HCT116 (cell line): ENCODE measurements around the gene OCA2. TPM values are rescaled to one million over a fixed set of nuclear protein-coding genes. Genes with fewer than 3 reads are reported as not detected.

Source experiments
- ATAC-seq: fragments of 200-7000 bp; cut with Tn5 transposase; 2 replicates; pipeline ENCODE4 v1.9.1; 2020; ENCODE audit warnings: mild to moderate bottlenecking, moderate library complexity
- BruUV-seq: library from RNA; stranded (reverse); fragments of 400-500 nt; replicated peaks from 2 replicates; lab custom pipeline; 2021; lab: Mats Ljungman, UMichigan
- CTCF ChIA-PET: fragments of 300-600 bp; sonication (Branson Sonifier 250); formaldehyde crosslinking; loops from one replicate; lab custom pipeline; 2021; ENCODE audit warnings: antibody characterized with exemption; lab: Charles Lee
- POLR2A ChIA-PET: fragments of 300-600, 350-600 bp; sonication (Branson Sonifier 250); formaldehyde crosslinking; loops from one replicate; lab custom pipeline; 2021; ENCODE audit warnings: antibody characterized with exemption; lab: Charles Lee
- RAD21 ChIA-PET, 2 experiments: fragments of 300-600 bp; sonication (Branson Sonifier 250); formaldehyde crosslinking; loops; one replicate each; lab custom pipeline; 2023; ENCODE audit warnings: low total read pairs in 2 of 2; ENCODE audit not compliant: uncharacterized antibody in 2 of 2, unreplicated experiment in 2 of 2, low non-redundant PET in 1 of 2; lab: Charles Lee
- DNase-seq: peaks from one replicate; pipeline ENCODE4 v3.0.0-alpha.2; 2010; ENCODE audit warnings: low read depth, low spot score
- H2AFZ ChIP-seq: fragments of 200-600 bp; shearing (Covaris generic), sonication (generic); 2 replicates; pipeline ENCODE4 v1.6.1; 2017; ENCODE audit warnings: low read depth, mixed run types, mixed read lengths, antibody characterized with exemption, low read length; ENCODE audit not compliant: poor library complexity, severe bottlenecking
- H3K27ac ChIP-seq: 2 replicates; pipeline ENCODE4 v1.5.1; 2012; ENCODE audit warnings: low read depth, low read length
- H3K27me3 ChIP-seq: fragments of 200-600 bp; sonication (generic); 2 replicates; pipeline ENCODE4 v1.6.1; 2016; ENCODE audit warnings: mixed run types, low read length, mixed read lengths; ENCODE audit not compliant: insufficient read depth
- H3K36me3 ChIP-seq, 2 experiments: fragments of 200-500 bp in 1 of 2; fragments of 200-600 bp in 1 of 2; sonication (Bioruptor generic) in 1 of 2; sonication (generic) in 1 of 2; 2 replicates each; pipeline versions ENCODE4 v1.5.1 to v1.6.1; 2014 to 2016; ENCODE audit warnings: low read length in 2 of 2, inconsistent platforms in 1 of 2, mixed read lengths in 1 of 2, mixed run types in 1 of 2; ENCODE audit not compliant: insufficient read depth in 2 of 2, control insufficient read depth in 1 of 2
- H3K4me1 ChIP-seq, 2 experiments: fragments of 200-600 bp in 1 of 2; sonication (generic) in 1 of 2; 2 replicates each; pipeline versions ENCODE4 v1.5.1 to v1.6.1; 2012 to 2017; ENCODE audit warnings: low read length in 2 of 2, inconsistent platforms in 1 of 2, mild to moderate bottlenecking in 1 of 2, mixed read lengths in 1 of 2, mixed run types in 1 of 2, moderate library complexity in 1 of 2; ENCODE audit not compliant: insufficient read depth in 2 of 2, control insufficient read depth in 1 of 2
- H3K4me2 ChIP-seq: fragments of 200-600 bp; sonication (generic); 2 replicates; pipeline ENCODE4 v1.6.1; 2017; ENCODE audit warnings: mixed run types, low read length, mixed read lengths
- H3K4me3 ChIP-seq, 2 experiments: fragments of 200-600 bp in 1 of 2; sonication (generic) in 1 of 2; replicated peaks in 1 of 2; 2 replicates each; pipeline ENCODE4 v1.5.1; 2011 to 2016; ENCODE audit warnings: low read length in 2 of 2, control low read depth in 1 of 2, low read depth in 1 of 2, mild to moderate bottlenecking in 1 of 2, mixed read lengths in 1 of 2, mixed run types in 1 of 2
- H3K79me2 ChIP-seq: fragments of 200-600 bp; sonication (generic); 2 replicates; pipeline ENCODE4 v1.6.1; 2017; ENCODE audit warnings: mild to moderate bottlenecking, mixed run types, low read length, moderate library complexity, mixed read lengths; ENCODE audit not compliant: insufficient read depth
- H3K9ac ChIP-seq: fragments of 200-600 bp; sonication (generic); 2 replicates; pipeline ENCODE4 v1.6.1; 2016; ENCODE audit warnings: low read length, mixed read lengths
- H3K9me2 ChIP-seq: fragments of 200-600 bp; sonication (generic), shearing (Covaris generic); 2 replicates; pipeline ENCODE4 v1.6.1; 2017; ENCODE audit warnings: mixed run types, mild to moderate bottlenecking, moderate library complexity; ENCODE audit not compliant: insufficient read depth
- H3K9me3 ChIP-seq, 2 experiments: fragments of 200-500 bp in 1 of 2; fragments of 200-600 bp in 1 of 2; sonication (Bioruptor generic) in 1 of 2; sonication (generic) in 1 of 2; 2 replicates each; pipeline ENCODE4 v1.6.1; 2014 to 2017; ENCODE audit warnings: low read length in 2 of 2, mixed read lengths in 2 of 2, inconsistent platforms in 1 of 2, low read depth in 1 of 2, mild to moderate bottlenecking in 1 of 2, mixed run types in 1 of 2, moderate library complexity in 1 of 2; ENCODE audit not compliant: control insufficient read depth in 1 of 2, insufficient read depth in 1 of 2
- H4K20me1 ChIP-seq: fragments of 200-600 bp; sonication (generic), shearing (Covaris generic); 2 replicates; pipeline ENCODE4 v1.6.1; 2017; ENCODE audit warnings: mixed run types, mild to moderate bottlenecking, moderate library complexity; ENCODE audit not compliant: insufficient read depth
- ELF1 ChIP-seq: IDR thresholded peaks from 2 replicates; pipeline ENCODE4 v1.6.1; 2012; ENCODE audit warnings: low read depth, borderline replicate concordance
- EZH2phosphoT487 ChIP-seq: fragments of 200-600 bp; IDR thresholded peaks from 2 replicates; pipeline ENCODE4 v1.6.1; 2018; ENCODE audit warnings: antibody characterized with exemption, borderline replicate concordance
- FOSL1 ChIP-seq: IDR thresholded peaks from 2 replicates; pipeline ENCODE4 v1.6.1; 2012; ENCODE audit warnings: low read depth
- JUND ChIP-seq: IDR thresholded peaks from 2 replicates; pipeline ENCODE4 v1.6.1; 2012
- POLR2AphosphoS5 ChIP-seq: IDR thresholded peaks from 2 replicates; pipeline ENCODE4 v1.6.1; 2011; ENCODE audit warnings: mild to moderate bottlenecking, low read depth, low read length, moderate library complexity
- TCF7L2 ChIP-seq: IDR thresholded peaks from 2 replicates; pipeline ENCODE4 v1.7.0; 2011; ENCODE audit warnings: borderline replicate concordance, inconsistent platforms; ENCODE audit not compliant: insufficient read depth, insufficient read length; ENCODE audit errors: extremely low read depth
- YY1 ChIP-seq: IDR thresholded peaks from 2 replicates; pipeline ENCODE4 v1.6.1; 2011; ENCODE audit warnings: low read length, low read depth, moderate library complexity, mild to moderate bottlenecking; ENCODE audit not compliant: insufficient replicate concordance; ENCODE audit errors: extremely low read depth
- intact Hi-C: fragments of 100-400 bp; cut with micrococcal nuclease; formaldehyde crosslinking; loops from 2 replicates; pipeline ENCODE4 v1.10.0; 2022
- total RNA-seq: library from RNA; stranded (reverse); gene quantifications from one replicate; pipeline ENCODE4 v1.2.1, GENCODE V29; 2021; ENCODE audit not compliant: unreplicated experiment
- TF ChIP-seq, protein P1 (sequence below), 3 experiments: fragments of 200-600 bp in 1 of 3; sonication (generic) in 1 of 3; IDR thresholded peaks in 2 of 3; conservative IDR thresholded peaks in 1 of 3; 2 replicates each; pipeline ENCODE4 v1.5.1; 2012 to 2017; ENCODE audit warnings: low read depth in 2 of 3, low read length in 2 of 3, antibody characterized with exemption in 1 of 3, borderline replicate concordance in 1 of 3, control low read depth in 1 of 3, mild to moderate bottlenecking in 1 of 3, mixed read lengths in 1 of 3, mixed run types in 1 of 3, moderate library complexity in 1 of 3; ENCODE audit not compliant: insufficient read depth in 1 of 3

The OCA2 gene
- total RNA-seq, 1 experiment from 2014 or later: not detected

DNA sequence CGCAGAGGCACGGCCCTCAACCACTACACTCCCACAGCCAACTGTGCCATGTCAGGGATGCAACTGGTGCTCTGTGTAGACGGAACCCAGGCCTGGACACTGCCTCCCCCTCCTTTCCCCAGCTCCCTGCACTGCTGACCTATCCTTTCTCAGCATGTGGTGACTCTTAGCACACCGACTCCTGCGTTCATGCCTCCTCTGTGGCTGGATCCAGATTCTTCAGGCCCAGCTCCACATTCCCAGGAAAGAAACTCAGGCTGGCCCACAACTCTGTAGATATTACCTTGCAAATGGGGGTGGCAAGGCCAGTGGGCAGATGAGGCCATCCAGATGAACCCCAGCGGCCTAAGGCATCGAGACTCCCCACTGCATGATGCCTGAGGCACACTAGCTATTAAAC lies 272.7 kb downstream of the OCA2 start (continued):
- TF ChIP-seq EZH2phosphoT487: no peak

DNA sequence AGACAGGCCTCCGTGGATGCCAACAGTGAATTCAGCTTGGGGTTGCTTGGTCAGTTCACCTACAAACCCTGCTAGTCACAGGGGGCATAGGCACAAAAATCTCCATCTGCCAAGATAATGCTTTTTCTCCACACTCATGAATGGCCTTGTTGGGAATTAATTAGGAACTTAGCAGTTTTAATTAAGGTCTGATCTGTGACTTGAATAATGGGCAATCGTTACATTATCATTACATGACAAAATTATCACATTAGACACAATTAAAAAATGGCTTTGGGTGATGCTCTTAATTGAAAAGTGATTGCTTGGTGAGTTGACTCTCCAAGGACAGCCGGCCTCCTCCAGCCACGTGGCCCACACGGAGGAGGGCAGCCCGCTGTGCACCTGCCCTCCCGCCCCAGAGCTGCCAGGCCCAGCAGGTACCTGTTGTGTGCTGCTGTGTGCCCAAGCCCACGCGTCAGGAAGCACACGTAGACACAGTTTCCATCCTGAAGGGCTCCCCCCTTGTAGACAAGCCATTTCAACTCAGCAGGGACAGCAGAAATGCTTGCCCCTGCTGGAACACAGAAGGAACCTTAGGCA lies 274.2 kb downstream of the OCA2 start:
- no peak overlapping the region for H3K4me3 ChIP-seq
- BruUV-seq: no TSS peak

More for the DNA sequence above, 274.2 kb downstream of the OCA2 start:
- ChIA-PET POLR2A (no interaction called here), CTCF (no interaction called here), RAD21 (no interaction called here)
- Histone ChIP-seq H3K27me3 (no peaks in the 10 kb centered on the region), H3K9ac (no peak overlapping the region), H3K4me2 (no peak overlapping the region), H3K79me2 (no peaks in the 10 kb centered on the region), H3K9me3 (peaks cover 3 to 42% of the 10 kb centered on the region in 2 experiments; a peak in 2 of 4 replicates), H4K20me1 (no peaks in the 10 kb centered on the region), H3K9me2 (no peaks in the 10 kb centered on the region), H3K4me1 (no peaks in the 10 kb centered on the region), H3K36me3 (no peaks in the 10 kb centered on the region), H2AFZ (no peak overlapping the region), H3K27ac (no peak overlapping the region)
- no peak for ATAC-seq
- no peak for TF ChIP-seq TCF7L2
- TF ChIP-seq POLR2AphosphoS5: no peak
- TF ChIP-seq JUND: no peak
- no peak for TF ChIP-seq ELF1
- TF ChIP-seq EZH2phosphoT487: no peak
- no peak for TF ChIP-seq FOSL1
- TF ChIP-seq, protein P1, sequence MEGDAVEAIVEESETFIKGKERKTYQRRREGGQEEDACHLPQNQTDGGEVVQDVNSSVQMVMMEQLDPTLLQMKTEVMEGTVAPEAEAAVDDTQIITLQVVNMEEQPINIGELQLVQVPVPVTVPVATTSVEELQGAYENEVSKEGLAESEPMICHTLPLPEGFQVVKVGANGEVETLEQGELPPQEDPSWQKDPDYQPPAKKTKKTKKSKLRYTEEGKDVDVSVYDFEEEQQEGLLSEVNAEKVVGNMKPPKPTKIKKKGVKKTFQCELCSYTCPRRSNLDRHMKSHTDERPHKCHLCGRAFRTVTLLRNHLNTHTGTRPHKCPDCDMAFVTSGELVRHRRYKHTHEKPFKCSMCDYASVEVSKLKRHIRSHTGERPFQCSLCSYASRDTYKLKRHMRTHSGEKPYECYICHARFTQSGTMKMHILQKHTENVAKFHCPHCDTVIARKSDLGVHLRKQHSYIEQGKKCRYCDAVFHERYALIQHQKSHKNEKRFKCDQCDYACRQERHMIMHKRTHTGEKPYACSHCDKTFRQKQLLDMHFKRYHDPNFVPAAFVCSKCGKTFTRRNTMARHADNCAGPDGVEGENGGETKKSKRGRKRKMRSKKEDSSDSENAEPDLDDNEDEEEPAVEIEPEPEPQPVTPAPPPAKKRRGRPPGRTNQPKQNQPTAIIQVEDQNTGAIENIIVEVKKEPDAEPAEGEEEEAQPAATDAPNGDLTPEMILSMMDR (IDR thresholded peaks at IDR 0.05 in 2 of 3, conservative IDR thresholded peaks at IDR 0.05 in 1 of 3; ENCODE audit: borderline replicate concordance in 1 of 3, insufficient read depth in 1 of 3, low read depth in 2 of 3, low read length in 2 of 3): no peak
- TF ChIP-seq YY1: no peak
- intact Hi-C loops: no loop called here
- no peak for DNase-seq
